ENCODE measurements around the gene FOXP1.

DNA sequence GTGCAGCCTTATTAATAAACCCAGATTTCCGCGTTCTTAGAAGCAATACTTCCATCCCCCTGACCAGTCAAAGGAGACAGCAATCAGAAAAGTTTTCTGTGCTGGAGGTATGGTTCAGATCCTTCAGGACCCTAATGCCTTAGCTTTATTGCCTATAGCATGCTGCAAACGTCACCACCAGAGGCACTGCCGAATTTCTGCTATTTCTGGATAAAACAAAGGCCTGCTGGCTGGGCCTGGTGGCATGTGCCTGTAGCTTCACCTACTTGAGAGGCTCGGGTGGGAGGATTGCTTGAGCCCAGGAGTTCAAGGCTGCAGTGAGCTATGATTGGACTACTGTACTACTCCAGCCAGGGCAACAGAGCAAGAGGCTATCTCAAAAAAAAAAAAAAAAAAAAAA is 407.2 kb downstream of the FOXP1 start:
- TF ChIP-seq POLR2A (IDR thresholded peaks at IDR 0.05; ENCODE audit: insufficient read depth in 1 of 2, low read depth in 2 of 2, low read length in 2 of 2) (no peak), MAZ (IDR thresholded peaks at IDR 0.05; ENCODE audit: borderline replicate concordance, low read depth, low read length) (no peak), MAZ (CRISPR knock-in tag; IDR thresholded peaks at IDR 0.05; ENCODE audit: low read depth) (no peak), ZSCAN20 (CRISPR knock-in tag; IDR thresholded peaks at IDR 0.05; ENCODE audit: borderline replicate concordance) (no peak), ZNF766 (CRISPR knock-in tag; IDR thresholded peaks at IDR 0.05; ENCODE audit: borderline replicate concordance) (no peak), ZNF10 (CRISPR knock-in tag; IDR thresholded peaks at IDR 0.05; ENCODE audit: borderline replicate concordance, low read depth) (no peak), HIVEP1 (CRISPR knock-in tag; IDR thresholded peaks at IDR 0.05) (no peak)
- TF ChIP-seq, protein P1, sequence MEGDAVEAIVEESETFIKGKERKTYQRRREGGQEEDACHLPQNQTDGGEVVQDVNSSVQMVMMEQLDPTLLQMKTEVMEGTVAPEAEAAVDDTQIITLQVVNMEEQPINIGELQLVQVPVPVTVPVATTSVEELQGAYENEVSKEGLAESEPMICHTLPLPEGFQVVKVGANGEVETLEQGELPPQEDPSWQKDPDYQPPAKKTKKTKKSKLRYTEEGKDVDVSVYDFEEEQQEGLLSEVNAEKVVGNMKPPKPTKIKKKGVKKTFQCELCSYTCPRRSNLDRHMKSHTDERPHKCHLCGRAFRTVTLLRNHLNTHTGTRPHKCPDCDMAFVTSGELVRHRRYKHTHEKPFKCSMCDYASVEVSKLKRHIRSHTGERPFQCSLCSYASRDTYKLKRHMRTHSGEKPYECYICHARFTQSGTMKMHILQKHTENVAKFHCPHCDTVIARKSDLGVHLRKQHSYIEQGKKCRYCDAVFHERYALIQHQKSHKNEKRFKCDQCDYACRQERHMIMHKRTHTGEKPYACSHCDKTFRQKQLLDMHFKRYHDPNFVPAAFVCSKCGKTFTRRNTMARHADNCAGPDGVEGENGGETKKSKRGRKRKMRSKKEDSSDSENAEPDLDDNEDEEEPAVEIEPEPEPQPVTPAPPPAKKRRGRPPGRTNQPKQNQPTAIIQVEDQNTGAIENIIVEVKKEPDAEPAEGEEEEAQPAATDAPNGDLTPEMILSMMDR (CRISPR knock-in tag; IDR thresholded peaks at IDR 0.05): no peak
